ENCODE data around the gene CFAP73.
A peak's percentile ranks its signal among the peaks of the same experiment; 100 is the strongest.

- TF ChIP-seq CTCF (IDR thresholded peaks at IDR 0.05): peak in 4 of 6 experiments; percentile 45 to 70 (median 52)
- TF ChIP-seq POLR2A (IDR thresholded peaks at IDR 0.05): no peak
These were observed 3.6 kb downstream of the CFAP73 start for GRCh38 chr12:113152835-113153814.
